Inflammatory macrophage (primary cell): ENCODE measurements around the gene SCNN1B.
"Not testable (repeated sequence)": the region's sequence is repeated elsewhere in the genome, so short reads cannot be mapped to it uniquely, and the experiment has no call there.

Experiments used
- DNase-seq, 2 donors: peaks; one replicate each; pipeline ENCODE4 v3.0.0-alpha.2; 2020 to 2022

Gene SCNN1B

GRCh38 chr16:23288726-23289512, 13.2 kb upstream of the SCNN1B start:
- no peak for DNase-seq

- no peak for DNase-seq
Measured at GRCh38 chr16:23290189-23291062, 11.7 kb upstream of the SCNN1B start.

- no peak for DNase-seq
Measured at GRCh38 chr16:23293016-23293415, 9.1 kb upstream of the SCNN1B start.

GRCh38 chr16:23294260-23294659, 7.8 kb upstream of the SCNN1B start:
- DNase-seq = no peak

GRCh38 chr16:23296994-23297393, 5.1 kb upstream of the SCNN1B start:
- no peak for DNase-seq

- DNase-seq = no peak
Measured at GRCh38 chr16:23298290-23298915, 3.7 kb upstream of the SCNN1B start.

- DNase-seq = not testable (repeated sequence)
Measured at GRCh38 chr16:23299815-23300214, 2.3 kb upstream of the SCNN1B start.

GRCh38 chr16:23301251-23302044, 654 bp upstream of the SCNN1B start:
- no peak for DNase-seq

- no peak for DNase-seq
Measured at GRCh38 chr16:23303685-23304084, 1.6 kb downstream of the SCNN1B start.

- DNase-seq = no peak
Measured at GRCh38 chr16:23304620-23305019, 2.5 kb downstream of the SCNN1B start.

- no peak for DNase-seq
Measured at GRCh38 chr16:23306199-23307100, 4.3 kb downstream of the SCNN1B start.

GRCh38 chr16:23310217-23310616, 8.1 kb downstream of the SCNN1B start:
- DNase-seq = no peak

GRCh38 chr16:23310744-23311143, 8.6 kb downstream of the SCNN1B start:
- no peak for DNase-seq

- DNase-seq = no peak
Measured at GRCh38 chr16:23316232-23316631, 14.1 kb downstream of the SCNN1B start.

- DNase-seq = no peak
Measured at GRCh38 chr16:23316634-23317265, 14.6 kb downstream of the SCNN1B start.

GRCh38 chr16:23317266-23317661, 15.2 kb downstream of the SCNN1B start:
- no peak for DNase-seq

GRCh38 chr16:23317751-23318150, 15.6 kb downstream of the SCNN1B start:
- no peak for DNase-seq

GRCh38 chr16:23318639-23319038, 16.5 kb downstream of the SCNN1B start:
- DNase-seq = no peak

- no peak for DNase-seq
Measured at GRCh38 chr16:23319861-23320615, 17.9 kb downstream of the SCNN1B start.

- DNase-seq = no peak
Measured at GRCh38 chr16:23320693-23321092, 18.6 kb downstream of the SCNN1B start.
